ENCODE data around the gene SPEF1. TPM values are rescaled to one million over a fixed set of nuclear protein-coding genes. Genes with fewer than 3 reads are reported as not detected.
A peak's percentile ranks its signal among the peaks of the same experiment; 100 is the strongest.
"Not testable (repeated sequence)": the region's sequence is repeated elsewhere in the genome, so short reads cannot be mapped to it uniquely, and the experiment has no call there.

Gene SPEF1
- total RNA-seq, result not detected

GRCh38 chr20:3781153-3781910 is at the start of gene SPEF1:
TSS of gene SPEF1 (minus strand) at chr20:3781448. CDS start at chr20:3781287, 161 bp downstream.
- Histone ChIP-seq H3K9me3 (no peaks in the 10 kb centered on the region), H3K4me1 (peaks cover 12% of the 10 kb centered on the region), H3K4me3 (peak within 1 kb of the TSS; percentile 20), H3K27me3 (no peaks in the 10 kb centered on the region), H3K36me3 (no peaks in the 10 kb centered on the region), H3K9ac (ENCODE audit: low read depth in 2 of 2, low read length in 2 of 2) (peak within 1 kb of the TSS in 1 of 2 donors; percentile 14), H3K27ac (no peak within 1 kb of the TSS)
- TF ChIP-seq, protein P1, sequence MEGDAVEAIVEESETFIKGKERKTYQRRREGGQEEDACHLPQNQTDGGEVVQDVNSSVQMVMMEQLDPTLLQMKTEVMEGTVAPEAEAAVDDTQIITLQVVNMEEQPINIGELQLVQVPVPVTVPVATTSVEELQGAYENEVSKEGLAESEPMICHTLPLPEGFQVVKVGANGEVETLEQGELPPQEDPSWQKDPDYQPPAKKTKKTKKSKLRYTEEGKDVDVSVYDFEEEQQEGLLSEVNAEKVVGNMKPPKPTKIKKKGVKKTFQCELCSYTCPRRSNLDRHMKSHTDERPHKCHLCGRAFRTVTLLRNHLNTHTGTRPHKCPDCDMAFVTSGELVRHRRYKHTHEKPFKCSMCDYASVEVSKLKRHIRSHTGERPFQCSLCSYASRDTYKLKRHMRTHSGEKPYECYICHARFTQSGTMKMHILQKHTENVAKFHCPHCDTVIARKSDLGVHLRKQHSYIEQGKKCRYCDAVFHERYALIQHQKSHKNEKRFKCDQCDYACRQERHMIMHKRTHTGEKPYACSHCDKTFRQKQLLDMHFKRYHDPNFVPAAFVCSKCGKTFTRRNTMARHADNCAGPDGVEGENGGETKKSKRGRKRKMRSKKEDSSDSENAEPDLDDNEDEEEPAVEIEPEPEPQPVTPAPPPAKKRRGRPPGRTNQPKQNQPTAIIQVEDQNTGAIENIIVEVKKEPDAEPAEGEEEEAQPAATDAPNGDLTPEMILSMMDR (IDR thresholded peaks at IDR 0.05), result no peak
- intact Hi-C loops (cut with DNase I), result no loop called here
- peak; percentile 88 for DNase-seq

GRCh38 chr20:3829891-3830290 is 48.6 kb upstream of the SPEF1 start:
- intact Hi-C loops (cut with DNase I); H3K4me3 ChIP-seq; H3K9ac ChIP-seq (ENCODE audit: low read depth in 2 of 2, low read length in 2 of 2); H3K9me3 ChIP-seq; H3K4me1 ChIP-seq; H3K27me3 ChIP-seq; H3K27ac ChIP-seq; H3K36me3 ChIP-seq; DNase-seq: not testable (repeated sequence)

GRCh38 chr20:3828798-3829197 is 47.5 kb upstream of the SPEF1 start:
- intact Hi-C loops (cut with DNase I), result no loop called here
- TF ChIP-seq, protein P1 (IDR thresholded peaks at IDR 0.05), result no peak
- H3K36me3 ChIP-seq, result no peaks in the 10 kb centered on the region

DNA sequence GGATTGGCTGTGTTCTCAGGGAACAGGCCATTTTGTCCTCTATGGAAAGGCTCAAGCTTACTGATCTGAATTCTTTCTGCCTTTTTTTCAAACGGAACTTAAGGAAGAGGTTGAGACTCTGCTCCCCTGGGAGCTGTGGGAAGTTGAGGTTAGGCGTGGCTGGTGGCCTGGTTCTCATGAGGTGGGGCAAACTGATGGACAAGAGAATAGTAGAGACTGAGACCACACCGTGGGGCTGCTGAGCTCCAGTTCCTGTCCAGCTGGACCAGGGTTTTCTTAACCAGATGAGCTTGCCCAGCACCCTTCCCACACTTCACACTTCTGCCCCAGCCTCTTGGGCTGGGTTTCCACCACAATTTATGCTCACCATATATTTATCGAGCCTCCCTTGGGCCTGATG is 45.2 kb upstream of the SPEF1 start:
- intact Hi-C loops (cut with DNase I), result no loop called here
- Histone ChIP-seq H3K27ac (no peak overlapping the region), H3K4me3 (no peak overlapping the region), H3K4me1 (no peaks in the 10 kb centered on the region), H3K27me3 (no peaks in the 10 kb centered on the region), H3K9me3 (no peaks in the 10 kb centered on the region), H3K9ac (ENCODE audit: low read depth in 2 of 2, low read length in 2 of 2) (no peak overlapping the region), H3K36me3 (peaks cover 9% of the 10 kb centered on the region)
- TF ChIP-seq, protein P1 (IDR thresholded peaks at IDR 0.05), result no peak
- DNase-seq, result no peak

More at GRCh38 chr20:3828798-3829197, 47.5 kb upstream of the SPEF1 start:
- no peaks in the 10 kb centered on the region for H3K27me3 ChIP-seq
- no peaks in the 10 kb centered on the region for H3K9me3 ChIP-seq
- H3K4me3 ChIP-seq, result no peak overlapping the region
- no peak for DNase-seq
- no peaks in the 10 kb centered on the region for H3K4me1 ChIP-seq
- no peak overlapping the region for H3K27ac ChIP-seq
- H3K9ac ChIP-seq (ENCODE audit: low read depth in 2 of 2, low read length in 2 of 2), result no peak overlapping the region

- no peaks in the 10 kb centered on the region for H3K4me1 ChIP-seq
- TF ChIP-seq, protein P1 (IDR thresholded peaks at IDR 0.05), result no peak
- intact Hi-C loops (cut with DNase I), result no loop called here
- no peak overlapping the region for H3K4me3 ChIP-seq
- no peak overlapping the region for H3K27ac ChIP-seq
- no peak for DNase-seq
- no peaks in the 10 kb centered on the region for H3K9me3 ChIP-seq
- no peaks in the 10 kb centered on the region for H3K27me3 ChIP-seq
- no peak overlapping the region for H3K9ac ChIP-seq (ENCODE audit: low read depth in 2 of 2, low read length in 2 of 2)
- peaks cover 9% of the 10 kb centered on the region for H3K36me3 ChIP-seq
Observed at GRCh38 chr20:3825526-3825925, 44.3 kb upstream of the SPEF1 start.

DNA sequence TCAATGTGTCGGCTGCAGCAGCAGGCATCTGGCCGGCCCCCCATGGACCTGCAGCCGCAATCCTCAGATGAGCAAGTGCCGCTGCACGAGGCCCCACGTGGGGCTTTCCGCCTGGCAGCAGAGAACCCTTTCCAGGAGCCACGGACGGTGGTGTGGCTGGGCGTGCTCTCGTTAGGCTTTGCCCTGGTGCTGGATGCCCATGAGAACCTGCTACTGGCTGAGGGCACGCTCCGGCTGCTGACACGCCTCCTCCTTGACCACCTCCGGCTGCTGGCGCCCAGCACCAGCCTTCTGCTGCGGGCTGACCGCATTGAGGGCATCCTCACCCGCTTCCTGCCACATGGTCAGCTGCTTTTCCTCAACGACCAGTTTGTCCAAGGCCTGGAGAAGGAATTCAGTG is 42.6 kb upstream of the SPEF1 start:
- Histone ChIP-seq H3K27me3 (no peaks in the 10 kb centered on the region), H3K27ac (no peak overlapping the region), H3K4me3 (no peak overlapping the region), H3K9ac (ENCODE audit: low read depth in 2 of 2, low read length in 2 of 2) (no peak overlapping the region), H3K36me3 (peaks cover 9% of the 10 kb centered on the region), H3K4me1 (peaks cover 3% of the 10 kb centered on the region), H3K9me3 (no peaks in the 10 kb centered on the region)
- TF ChIP-seq, protein P1 (IDR thresholded peaks at IDR 0.05), result no peak
- intact Hi-C loops (cut with DNase I), result no loop called here
- no peak for DNase-seq

All from colonic mucosa (tissue), 4 donors.